Hindlimb muscle (tissue), 1 donor: ENCODE measurements around the gene APC2. TPM values are rescaled to one million over a fixed set of nuclear protein-coding genes. Genes with fewer than 3 reads are reported as not detected.

Experiments used
- DNase-seq: peaks from one replicate; pipeline ENCODE4 v3.0.0-alpha.2; 2013
- polyA plus RNA-seq: library from polyadenylated mRNA; unstranded; fragments of 120-200 nt; gene quantifications from one replicate; pipeline ENCODE4 v1.2.1, GENCODE V29; 2013; ENCODE audit not compliant: insufficient read length

Gene APC2
- polyA plus RNA-seq, 1 donor, result 1.1 TPM

GRCh38 chr19:1447944-1448343 is 2.0 kb upstream of the APC2 start:
- DNase-seq, result no peak

- DNase-seq, result no peak
Observed at GRCh38 chr19:1450735-1451731, 1.1 kb downstream of the APC2 start.

- DNase-seq, result no peak
Observed at GRCh38 chr19:1451916-1452801, 2.2 kb downstream of the APC2 start.

- DNase-seq, result no peak
Observed at GRCh38 chr19:1452802-1453524, 3.0 kb downstream of the APC2 start.

GRCh38 chr19:1453525-1454364 is 3.8 kb downstream of the APC2 start:
- DNase-seq, result no peak

GRCh38 chr19:1455002-1455335 is 5.0 kb downstream of the APC2 start:
- no peak for DNase-seq

- no peak for DNase-seq
Observed at GRCh38 chr19:1455336-1456120, 5.6 kb downstream of the APC2 start.

GRCh38 chr19:1456121-1456900 is 6.4 kb downstream of the APC2 start:
- DNase-seq, result no peak

- no peak for DNase-seq
Observed at GRCh38 chr19:1457031-1457739, 7.3 kb downstream of the APC2 start.

- DNase-seq, result no peak
Observed at GRCh38 chr19:1457892-1458291, 8.0 kb downstream of the APC2 start.

- no peak for DNase-seq
Observed at GRCh38 chr19:1459479-1459878, 9.6 kb downstream of the APC2 start.

GRCh38 chr19:1460033-1460995 is 10.4 kb downstream of the APC2 start:
- DNase-seq, result no peak

GRCh38 chr19:1461862-1462261 is 11.9 kb downstream of the APC2 start:
- no peak for DNase-seq

GRCh38 chr19:1465191-1466016 is 15.5 kb downstream of the APC2 start:
- no peak for DNase-seq

- DNase-seq, result no peak
Observed at GRCh38 chr19:1466018-1466460, 16.1 kb downstream of the APC2 start.

- DNase-seq, result no peak
Observed at GRCh38 chr19:1466461-1467214, 16.7 kb downstream of the APC2 start.

GRCh38 chr19:1467215-1467489 is 17.2 kb downstream of the APC2 start:
- no peak for DNase-seq
